Activated T-helper 1 cell treated with anti-CD3 and anti-CD28 coated beads, Interleukin-2, amount 50 U/mL, for 16 hours (primary cell): ENCODE measurements around the gene KCND1.

Experiments
- DNase-seq, 2 donors: peaks; one replicate each; pipeline ENCODE4 v3.0.0-alpha.2; 2020; ENCODE audit warnings: low read depth in 1 of 2, low spot score in 1 of 2

KCND1 gene

GRCh38 chrX:48913605-48914366 is 57.9 kb downstream of the KCND1 start:
- DNase-seq: no peak

DNA sequence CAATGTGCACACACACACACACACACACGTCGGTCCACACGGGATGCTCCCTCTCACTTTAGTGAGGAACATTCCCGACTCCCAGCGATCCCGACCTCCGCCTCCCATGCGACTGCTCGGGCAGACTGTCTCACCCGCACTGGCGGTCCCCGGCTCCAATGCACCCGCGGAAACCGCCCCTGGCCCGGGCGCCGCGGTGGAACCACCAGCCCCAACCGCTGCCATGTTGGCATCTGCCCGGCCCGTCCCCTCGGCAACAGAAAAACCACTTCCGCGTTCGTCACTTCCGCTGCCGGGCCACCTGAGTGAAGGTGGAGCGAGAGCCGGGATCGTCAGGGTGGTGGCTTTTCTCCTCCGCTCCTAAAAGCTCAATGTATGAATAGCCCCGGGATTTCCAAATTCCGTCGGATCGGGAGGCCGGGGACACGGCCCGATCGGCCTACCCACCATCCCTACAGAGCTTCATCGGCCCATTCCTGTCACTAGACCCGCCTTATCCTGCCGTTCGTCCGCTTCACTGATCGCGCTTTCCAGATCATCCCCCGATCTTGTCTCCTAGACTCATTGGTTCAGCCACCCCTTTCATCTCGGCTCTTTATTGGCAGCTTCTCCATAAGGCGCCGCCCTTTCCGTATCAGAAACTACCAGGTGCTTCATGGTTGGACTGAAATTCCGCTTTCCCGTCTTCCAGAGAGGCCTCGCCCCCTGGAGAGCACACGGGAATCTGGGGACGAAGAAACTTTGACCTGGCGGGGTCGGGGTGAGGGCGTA is 60.0 kb downstream of the KCND1 start, which contains the start of gene SLC35A2:
TSS of gene SLC35A2 (minus strand) at position 235 of the 771 bp plus-strand sequence. CDS start at position 225, 10 bp downstream.
- peak; percentile 74 to 78 for DNase-seq
